ENCODE results near the gene NR0B2. TPM values are rescaled to one million over a fixed set of nuclear protein-coding genes. Genes with fewer than 3 reads are reported as not detected.

The NR0B2 gene
- total and polyA plus RNA-seq, 10 of the 15 experiments (the other 5 are each of a cell fraction or from before 2014, with no cell fraction given) = not detected

GRCh38 chr1:26877326-26877725 is 36.4 kb downstream of the NR0B2 start (continued):
- TF ChIP-seq USF2 (IDR thresholded peaks at IDR 0.05; ENCODE audit: borderline replicate concordance, low read depth, low read length) = no peak
- no peak for TF ChIP-seq POLR2AphosphoS2 (IDR thresholded peaks at IDR 0.05; ENCODE audit: low read depth, low read length)
- TF ChIP-seq RBBP5 (conservative IDR thresholded peaks at IDR 0.05) = no peak
- TF ChIP-seq CTCF (IDR thresholded peaks at IDR 0.05 in 2 of 3, conservative IDR thresholded peaks at IDR 0.05 in 1 of 3; ENCODE audit: control insufficient read depth in 2 of 3, extremely low read depth in 1 of 3, insufficient read depth in 1 of 3, low read depth in 3 of 3, low read length in 3 of 3) = no peak
- TF ChIP-seq DPF2 (IDR thresholded peaks at IDR 0.05) = no peak
- no peak for TF ChIP-seq RFX5 (IDR thresholded peaks at IDR 0.05; ENCODE audit: low read depth, low read length)
- TF ChIP-seq E2F8 (IDR thresholded peaks at IDR 0.05; ENCODE audit: low read depth, partially characterized antibody) = no peak
- no peak for TF ChIP-seq RB1 (IDR thresholded peaks at IDR 0.05; ENCODE audit: borderline replicate concordance)
- TF ChIP-seq MTA3 (IDR thresholded peaks at IDR 0.05; ENCODE audit: borderline replicate concordance, low read length) = no peak
